C4-2B (cell line): Measurements from ENCODE around the gene CALD1.

Source experiments
- CTCF ChIP-seq: fragments of 450-650 bp; conservative IDR thresholded peaks from 2 replicates; pipeline ENCODE4 v1.5.1; 2017; ENCODE audit warnings: mild to moderate bottlenecking
- ZFX ChIP-seq: fragments of 450-650 bp; IDR thresholded peaks from 2 replicates; pipeline ENCODE4 v1.6.1; 2017

GRCh38 chr7:134931487-134931886 is 152.1 kb downstream of the CALD1 start:
- no peak for TF ChIP-seq CTCF
- no peak for TF ChIP-seq ZFX
